ENCODE data around the gene BIRC5.
A peak's percentile ranks its signal among the peaks of the same experiment; 100 is the strongest.
"Not testable (repeated sequence)": the region's sequence is repeated elsewhere in the genome, so short reads cannot be mapped to it uniquely, and the experiment has no call there.

Gene BIRC5

DNA sequence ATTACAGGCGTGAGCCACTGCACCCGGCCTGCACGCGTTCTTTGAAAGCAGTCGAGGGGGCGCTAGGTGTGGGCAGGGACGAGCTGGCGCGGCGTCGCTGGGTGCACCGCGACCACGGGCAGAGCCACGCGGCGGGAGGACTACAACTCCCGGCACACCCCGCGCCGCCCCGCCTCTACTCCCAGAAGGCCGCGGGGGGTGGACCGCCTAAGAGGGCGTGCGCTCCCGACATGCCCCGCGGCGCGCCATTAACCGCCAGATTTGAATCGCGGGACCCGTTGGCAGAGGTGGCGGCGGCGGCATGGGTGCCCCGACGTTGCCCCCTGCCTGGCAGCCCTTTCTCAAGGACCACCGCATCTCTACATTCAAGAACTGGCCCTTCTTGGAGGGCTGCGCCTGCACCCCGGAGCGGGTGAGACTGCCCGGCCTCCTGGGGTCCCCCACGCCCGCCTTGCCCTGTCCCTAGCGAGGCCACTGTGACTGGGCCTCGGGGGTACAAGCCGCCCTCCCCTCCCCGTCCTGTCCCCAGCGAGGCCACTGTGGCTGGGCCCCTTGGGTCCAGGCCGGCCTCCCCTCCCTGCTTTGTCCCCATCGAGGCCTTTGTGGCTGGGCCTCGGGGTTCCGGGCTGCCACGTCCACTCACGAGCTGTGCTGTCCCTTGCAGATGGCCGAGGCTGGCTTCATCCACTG, at the start of gene BIRC5:
BIRC5 (plus strand) TSS at position 238 of the 690 bp plus-strand sequence; CDS start at position 302, 64 bp downstream.
- DNase-seq: peak; percentile 97

DNA sequence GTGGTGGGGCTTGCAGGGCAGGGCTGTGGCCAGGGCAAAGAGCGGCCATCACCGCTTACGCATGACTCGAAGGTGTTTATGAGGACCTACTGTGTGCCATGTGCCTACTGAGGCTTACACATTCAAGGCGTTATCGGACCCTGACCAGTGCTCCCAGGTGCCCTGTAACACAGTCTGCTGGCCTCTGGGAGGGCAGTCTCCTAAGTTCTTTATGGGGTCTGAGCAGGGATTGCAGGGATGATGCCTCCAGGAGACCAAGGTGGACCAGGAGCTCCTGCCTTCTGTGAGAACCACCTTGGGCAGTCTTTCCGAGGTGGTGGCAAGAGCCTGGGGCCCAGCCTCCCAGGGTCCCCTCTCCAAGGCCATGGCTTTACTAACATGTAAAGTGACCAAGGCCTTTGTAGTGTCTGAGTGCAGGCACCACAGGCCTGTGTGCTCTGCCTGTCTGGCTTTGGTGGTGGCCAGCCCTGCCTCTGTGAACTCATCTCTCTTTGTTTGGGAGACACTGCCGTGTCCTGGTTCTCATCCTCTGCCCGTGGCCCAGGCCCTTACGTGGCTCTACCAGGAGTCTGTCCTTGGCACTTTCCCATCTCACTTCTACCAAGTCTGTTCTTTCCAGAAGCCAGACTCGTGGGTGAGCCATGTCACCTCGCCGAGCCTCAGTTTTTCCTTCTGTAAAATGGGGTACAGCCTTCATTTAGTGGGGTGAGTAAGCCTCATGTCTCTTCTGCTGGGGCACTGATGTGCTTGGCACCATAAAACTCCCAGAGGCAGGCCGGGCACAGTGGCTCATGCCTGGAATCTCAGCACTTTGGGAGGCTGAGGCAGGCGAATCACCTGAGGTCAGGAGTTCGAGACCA, 49.1 kb upstream of the BIRC5 start:
- DNase-seq: no peak

DNA sequence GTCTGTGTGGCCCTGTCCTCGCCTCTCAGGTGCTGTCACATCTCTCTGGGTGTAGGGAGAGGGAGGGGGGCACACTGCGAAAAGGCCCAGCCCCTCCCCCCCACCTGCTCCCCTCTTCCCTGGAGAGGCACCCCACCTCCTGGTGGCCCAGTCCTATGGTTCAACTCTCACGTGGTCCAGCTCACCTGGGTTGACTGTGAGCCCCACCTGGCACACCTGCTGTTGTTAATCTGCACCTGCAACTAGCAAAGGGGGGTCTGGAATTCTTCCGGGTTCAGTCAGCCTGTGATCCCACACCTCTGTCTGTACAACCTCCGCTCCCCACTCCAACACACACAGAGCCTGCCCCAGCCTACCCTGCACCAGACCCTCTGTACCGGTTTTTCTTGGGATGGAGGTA, 47.6 kb upstream of the BIRC5 start:
- DNase-seq: peak; percentile 58

- peak; percentile 97 for DNase-seq
Measured at GRCh38 chr17:78168242-78168902, 45.7 kb upstream of the BIRC5 start, which contains the start of gene SYNGR2. Gene SYNGR2 (plus strand): TSS chr17:78168581. CDS start chr17:78168617, 36 bp downstream.

DNA sequence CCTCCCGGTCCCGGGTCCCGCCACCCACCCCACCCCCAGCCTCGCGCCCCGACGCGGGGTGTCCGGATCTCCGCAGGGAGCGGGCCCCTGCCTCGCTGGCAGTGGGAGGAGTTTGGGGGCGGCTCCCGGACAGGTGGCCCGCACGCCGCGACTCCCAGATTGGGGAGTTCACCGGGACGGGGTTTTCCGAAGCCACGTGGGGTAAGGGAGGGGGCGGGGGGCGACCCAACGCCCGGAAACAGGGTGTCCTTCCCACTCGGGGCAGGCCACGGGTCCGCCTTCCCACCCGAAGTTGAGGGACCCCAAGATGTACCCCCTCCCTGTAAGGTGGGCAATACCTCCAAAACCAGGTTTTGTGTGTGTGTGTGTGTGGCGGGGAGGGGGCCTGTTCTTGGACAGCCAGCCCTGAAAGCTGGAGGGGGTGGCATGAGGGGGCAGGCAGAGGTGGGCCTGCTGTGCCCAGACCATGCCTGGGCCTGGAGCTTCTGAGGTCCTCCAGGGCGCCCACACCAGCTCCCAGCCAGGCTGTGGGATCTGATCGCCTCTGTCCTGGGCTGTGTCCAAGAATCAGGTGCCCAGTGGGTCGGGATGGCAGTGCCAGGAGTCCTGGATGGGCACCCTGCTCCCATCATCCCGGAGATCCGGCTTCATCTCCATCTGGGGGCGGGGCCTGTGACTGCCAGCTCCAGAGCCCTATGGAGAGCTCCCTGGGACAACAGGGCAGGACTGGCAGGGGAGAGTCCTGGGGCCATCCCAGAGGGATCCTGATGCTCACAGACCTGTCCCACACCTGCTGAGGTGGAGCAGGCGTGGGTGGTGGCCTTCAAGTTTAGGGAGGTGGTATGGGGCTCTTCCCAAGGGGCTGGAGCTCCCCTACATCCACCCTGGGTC, 44.9 kb upstream of the BIRC5 start:
- peak; percentile 87 for DNase-seq

- no peak for DNase-seq
Measured at GRCh38 chr17:78170692-78171590, 43.1 kb upstream of the BIRC5 start.

- DNase-seq: not testable (repeated sequence)
Measured at GRCh38 chr17:78171591-78172248, 42.3 kb upstream of the BIRC5 start.

- peak; percentile 32 for DNase-seq
Measured at GRCh38 chr17:78172249-78173051, 41.6 kb upstream of the BIRC5 start.

- no peak for DNase-seq
Measured at GRCh38 chr17:78173097-78173715, 40.8 kb upstream of the BIRC5 start.

- DNase-seq: peak; percentile 97
Measured at GRCh38 chr17:78174346-78174869, 39.6 kb upstream of the BIRC5 start.

DNA sequence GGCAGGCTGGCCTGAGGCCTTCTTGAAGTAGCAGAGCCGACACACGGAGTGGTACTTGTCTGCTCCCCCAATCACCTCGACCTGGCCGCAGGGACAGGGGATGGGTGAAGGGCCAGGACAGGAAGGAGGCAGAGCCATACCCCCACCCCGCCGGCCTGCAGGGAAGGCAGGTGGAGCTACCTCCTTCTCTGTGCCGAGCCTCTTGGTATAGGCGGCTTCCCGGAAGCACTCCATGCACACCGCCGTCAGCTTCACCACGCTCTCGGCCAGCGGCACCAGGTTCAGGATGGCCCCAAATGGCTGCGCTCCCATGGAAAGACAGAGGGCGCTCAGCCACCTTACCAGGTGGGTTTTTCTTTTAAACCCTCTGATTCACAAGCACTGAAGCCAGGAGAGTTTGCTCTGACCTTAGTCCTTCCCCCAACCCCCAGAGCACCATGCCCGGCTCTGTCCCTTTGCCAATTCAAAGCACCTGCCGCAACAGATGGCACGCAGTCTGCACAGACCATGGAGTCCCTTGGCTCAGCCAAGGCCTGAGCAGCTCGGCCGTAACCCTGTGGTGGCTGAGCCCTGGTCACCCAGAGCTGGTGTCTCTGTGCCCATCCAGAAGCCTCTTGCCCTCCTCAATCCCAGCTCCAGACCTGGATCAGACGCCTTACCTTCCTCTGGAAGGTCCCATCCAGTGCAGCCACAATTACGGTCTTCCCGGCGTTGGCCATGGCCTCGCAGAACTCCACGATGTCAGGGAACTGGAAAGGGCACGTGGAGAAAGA, 39.0 kb upstream of the BIRC5 start:
- DNase-seq: peak; percentile 97

DNA sequence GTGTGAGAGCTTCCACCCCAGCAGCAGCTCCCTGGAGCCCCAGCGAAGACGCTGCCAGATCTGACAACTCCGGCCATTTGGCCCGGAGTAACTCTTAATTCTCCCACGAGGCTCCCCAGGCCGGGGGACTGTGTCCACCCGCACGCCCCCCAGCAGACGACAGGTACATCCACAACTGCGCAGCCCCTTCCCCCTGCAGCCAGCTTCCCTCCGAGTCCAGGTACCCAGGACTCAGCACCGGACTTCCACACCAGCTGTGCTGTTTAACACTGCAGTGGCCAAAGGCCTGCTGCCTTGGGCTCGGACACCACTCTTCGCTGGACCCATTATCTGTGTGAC, 38.4 kb upstream of the BIRC5 start:
- no peak for DNase-seq

GRCh38 chr17:78176548-78177025, 37.5 kb upstream of the BIRC5 start:
- DNase-seq: peak; percentile 63

GRCh38 chr17:78179372-78179771, 34.7 kb upstream of the BIRC5 start:
- no peak for DNase-seq

DNA sequence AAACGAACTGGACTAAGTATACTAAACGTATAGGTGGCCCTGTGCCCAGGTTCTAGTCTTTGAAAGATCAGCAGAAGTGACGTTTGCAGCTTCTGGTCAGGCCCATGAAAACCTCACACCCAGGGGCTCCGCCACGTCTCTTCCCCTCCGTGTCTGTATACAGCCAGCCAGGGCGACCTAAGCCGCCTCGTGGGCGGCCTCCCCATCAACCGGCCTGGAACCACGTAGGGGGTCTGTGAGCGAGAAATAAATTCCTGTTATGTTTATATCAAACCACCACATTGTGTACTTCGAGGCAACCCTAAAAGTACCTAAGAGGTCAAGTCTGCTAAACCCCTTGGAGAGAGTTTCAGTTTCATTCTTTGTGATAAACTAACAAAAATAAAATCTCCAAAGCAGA, 34.0 kb upstream of the BIRC5 start:
- DNase-seq: no peak

- DNase-seq: no peak
Measured at GRCh38 chr17:78180508-78180907, 33.5 kb upstream of the BIRC5 start.

DNA sequence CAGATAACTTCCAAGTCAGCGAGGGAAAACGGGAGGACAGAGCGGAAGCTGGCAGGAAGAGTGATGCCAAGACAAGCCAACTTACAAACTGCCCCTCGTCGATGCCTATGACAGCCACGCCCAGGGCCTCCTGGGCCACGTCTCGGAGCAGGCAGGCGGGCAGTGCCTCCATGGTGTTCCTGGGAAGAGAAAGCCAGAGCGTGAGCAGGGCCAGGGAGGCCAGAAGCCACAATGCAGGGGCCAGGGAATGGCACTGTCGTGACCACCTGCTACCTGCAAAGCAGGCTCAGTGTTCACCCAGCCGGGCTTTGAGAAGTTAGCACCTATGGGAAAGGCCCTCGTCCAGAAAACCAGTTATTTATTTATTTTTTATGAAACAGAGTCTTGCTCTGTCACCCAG, 31.5 kb upstream of the BIRC5 start:
- no peak for DNase-seq

DNA sequence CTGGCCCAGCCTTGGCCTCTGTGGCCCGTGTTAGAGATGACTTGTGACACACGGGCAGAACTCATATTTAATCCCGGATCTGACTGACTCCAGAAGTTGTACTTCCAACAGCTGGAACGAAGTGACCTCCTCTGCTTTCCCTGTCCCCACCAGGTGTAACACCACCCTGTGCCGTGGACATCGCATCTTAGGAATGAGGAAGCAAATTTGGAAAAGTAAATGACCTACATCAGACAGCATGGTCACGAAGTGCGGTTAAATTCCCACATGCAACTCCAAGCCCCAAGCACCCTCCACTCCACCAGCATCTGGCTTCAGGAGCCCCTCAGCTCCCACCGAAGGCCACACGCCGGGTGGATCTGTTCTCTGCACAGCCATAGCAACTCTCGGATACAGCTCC, 30.1 kb upstream of the BIRC5 start:
- no peak for DNase-seq

Measured in DMS53 (cell line).